Measurements from ENCODE around the gene TRIP13.
"Not testable (repeated sequence)": the region's sequence is repeated elsewhere in the genome, so short reads cannot be mapped to it uniquely, and the experiment has no call there.

TRIP13 gene, protein sequence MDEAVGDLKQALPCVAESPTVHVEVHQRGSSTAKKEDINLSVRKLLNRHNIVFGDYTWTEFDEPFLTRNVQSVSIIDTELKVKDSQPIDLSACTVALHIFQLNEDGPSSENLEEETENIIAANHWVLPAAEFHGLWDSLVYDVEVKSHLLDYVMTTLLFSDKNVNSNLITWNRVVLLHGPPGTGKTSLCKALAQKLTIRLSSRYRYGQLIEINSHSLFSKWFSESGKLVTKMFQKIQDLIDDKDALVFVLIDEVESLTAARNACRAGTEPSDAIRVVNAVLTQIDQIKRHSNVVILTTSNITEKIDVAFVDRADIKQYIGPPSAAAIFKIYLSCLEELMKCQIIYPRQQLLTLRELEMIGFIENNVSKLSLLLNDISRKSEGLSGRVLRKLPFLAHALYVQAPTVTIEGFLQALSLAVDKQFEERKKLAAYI

DNA sequence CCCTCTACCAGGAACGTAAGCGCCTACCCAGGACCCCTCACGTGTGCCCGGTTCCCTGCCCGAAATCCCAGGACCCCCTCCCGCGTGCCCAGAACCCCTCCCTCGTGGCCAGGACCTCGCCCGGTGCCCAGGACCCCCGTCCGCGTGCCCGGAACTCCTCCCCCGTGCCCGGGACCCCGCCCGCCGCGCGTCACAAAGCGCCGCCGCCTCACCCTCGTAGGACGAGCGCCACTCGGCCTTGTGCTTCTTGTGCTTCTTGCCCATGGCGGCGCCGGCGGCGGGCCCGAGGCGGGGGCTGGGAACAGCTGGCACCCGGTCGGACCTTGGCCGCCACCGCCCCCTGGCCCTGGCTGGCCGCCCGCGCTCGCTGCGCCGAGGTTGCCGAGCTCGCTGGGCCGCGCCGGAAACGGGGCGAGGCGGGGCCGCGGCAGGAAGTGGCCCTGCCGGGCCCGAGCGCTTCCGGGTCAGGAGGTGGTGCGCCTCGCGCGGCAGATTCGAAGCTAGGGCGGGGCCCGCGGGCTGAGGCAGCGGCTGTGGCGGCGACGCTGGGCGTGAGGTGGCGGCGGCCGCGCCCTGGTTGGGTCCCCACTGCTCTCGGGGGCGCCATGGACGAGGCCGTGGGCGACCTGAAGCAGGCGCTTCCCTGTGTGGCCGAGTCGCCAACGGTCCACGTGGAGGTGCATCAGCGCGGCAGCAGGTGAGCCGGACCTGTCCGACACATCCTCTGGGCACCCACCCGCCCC is at the start of gene TRIP13, which contains the start of gene BRD9:
Gene TRIP13 (plus strand): TSS at position 491 of the 743 bp plus-strand sequence. CDS start 115 bp downstream, at position 606.
Gene BRD9 (minus strand): TSS at position 408 of the 743 bp plus-strand sequence. CDS start 144 bp downstream, at position 264.
- peak; percentile 81 to 93 for DNase-seq

DNA sequence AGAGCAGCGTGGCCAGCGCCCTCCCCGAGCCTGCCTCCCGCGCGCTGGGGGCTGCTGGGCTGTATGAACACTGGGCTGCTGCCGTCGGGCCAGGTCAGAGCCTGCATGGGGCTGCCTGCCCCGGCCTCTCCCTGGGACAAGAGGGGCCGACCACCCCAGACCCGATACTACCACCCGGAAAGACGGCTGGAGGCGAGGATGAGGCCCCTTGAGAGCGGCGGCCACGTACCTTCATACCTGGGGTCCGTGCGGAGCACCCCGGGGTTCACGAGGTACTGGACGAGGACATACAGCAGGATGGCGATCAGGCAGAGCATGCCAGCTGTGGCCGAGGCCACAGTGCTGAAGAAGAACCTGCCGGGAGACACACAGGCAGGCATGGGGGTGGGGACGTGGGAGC is 49.3 kb upstream of the TRIP13 start:
- not testable (repeated sequence) for DNase-seq

DNA sequence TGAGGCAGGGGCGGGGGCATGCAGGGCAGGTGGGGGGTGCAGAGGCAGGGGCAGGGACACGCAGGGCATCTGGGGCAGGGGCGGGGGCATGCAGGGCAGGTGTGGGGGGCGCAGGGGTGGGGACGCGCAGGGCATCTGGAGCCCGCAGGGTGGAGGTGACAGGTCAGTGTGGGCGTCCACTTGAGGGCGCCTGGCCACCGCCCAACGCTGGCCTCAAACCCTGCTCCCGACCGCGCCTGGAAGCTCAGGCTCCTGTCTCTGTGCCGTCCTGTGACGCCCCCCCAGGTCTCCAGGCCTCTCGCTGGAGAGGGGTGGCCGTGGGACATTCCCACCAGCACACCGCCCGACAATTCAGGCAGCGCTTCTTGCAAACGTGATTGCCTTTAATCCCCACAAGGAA is 48.8 kb upstream of the TRIP13 start:
- DNase-seq = not testable (repeated sequence)

DNA sequence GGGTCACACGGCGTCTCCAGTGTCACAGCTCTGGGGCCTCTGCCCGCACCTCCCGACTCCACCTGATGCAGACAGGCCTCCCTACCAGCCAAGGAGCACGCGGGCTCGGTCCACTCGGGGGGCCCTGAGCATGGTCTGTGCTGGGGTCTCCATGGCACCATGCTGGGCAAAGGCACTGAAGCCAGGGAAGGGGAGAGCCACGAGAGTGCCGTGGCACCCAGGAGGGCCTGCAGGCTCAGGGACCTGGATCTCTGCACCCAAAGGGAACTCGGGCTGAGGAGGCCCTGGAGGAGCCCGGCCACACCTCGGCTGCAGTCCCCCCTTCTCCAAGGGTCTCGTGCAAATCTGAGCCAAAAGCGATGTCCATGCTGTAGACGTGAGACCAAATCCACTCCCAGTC is 48.3 kb upstream of the TRIP13 start:
- DNase-seq = not testable (repeated sequence)

DNA sequence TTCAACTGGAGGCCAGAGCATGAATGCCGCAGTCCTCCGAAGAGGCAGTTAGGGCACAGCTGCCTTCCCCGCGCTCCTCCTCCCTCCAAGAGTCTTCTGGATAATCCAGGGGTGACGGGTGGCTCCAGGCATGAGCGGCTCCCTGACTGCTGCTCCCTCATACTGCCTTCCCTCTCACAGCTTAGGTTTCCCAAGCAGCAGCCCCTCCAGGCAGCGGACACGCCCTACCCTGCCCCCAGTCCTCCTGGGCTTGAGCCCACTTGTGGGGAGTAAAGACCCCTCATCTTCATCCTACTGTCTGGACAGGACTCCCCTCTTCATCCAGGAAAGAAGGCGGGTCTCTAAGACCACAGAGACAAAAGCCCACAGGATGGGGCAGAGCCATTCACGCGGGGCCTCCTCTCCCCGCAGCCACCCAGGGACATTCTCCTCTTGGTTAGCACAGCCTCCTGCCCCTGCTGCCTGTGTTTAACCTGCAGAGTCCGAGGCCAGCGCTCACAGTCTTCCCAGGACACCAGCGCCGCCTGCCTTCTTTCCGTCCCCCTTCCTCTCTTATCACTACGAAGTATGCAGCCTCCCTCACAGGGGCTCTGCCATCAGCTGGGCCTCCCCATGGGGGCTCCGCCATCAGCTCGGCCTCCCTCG is 47.5 kb upstream of the TRIP13 start:
- DNase-seq = not testable (repeated sequence)

DNA sequence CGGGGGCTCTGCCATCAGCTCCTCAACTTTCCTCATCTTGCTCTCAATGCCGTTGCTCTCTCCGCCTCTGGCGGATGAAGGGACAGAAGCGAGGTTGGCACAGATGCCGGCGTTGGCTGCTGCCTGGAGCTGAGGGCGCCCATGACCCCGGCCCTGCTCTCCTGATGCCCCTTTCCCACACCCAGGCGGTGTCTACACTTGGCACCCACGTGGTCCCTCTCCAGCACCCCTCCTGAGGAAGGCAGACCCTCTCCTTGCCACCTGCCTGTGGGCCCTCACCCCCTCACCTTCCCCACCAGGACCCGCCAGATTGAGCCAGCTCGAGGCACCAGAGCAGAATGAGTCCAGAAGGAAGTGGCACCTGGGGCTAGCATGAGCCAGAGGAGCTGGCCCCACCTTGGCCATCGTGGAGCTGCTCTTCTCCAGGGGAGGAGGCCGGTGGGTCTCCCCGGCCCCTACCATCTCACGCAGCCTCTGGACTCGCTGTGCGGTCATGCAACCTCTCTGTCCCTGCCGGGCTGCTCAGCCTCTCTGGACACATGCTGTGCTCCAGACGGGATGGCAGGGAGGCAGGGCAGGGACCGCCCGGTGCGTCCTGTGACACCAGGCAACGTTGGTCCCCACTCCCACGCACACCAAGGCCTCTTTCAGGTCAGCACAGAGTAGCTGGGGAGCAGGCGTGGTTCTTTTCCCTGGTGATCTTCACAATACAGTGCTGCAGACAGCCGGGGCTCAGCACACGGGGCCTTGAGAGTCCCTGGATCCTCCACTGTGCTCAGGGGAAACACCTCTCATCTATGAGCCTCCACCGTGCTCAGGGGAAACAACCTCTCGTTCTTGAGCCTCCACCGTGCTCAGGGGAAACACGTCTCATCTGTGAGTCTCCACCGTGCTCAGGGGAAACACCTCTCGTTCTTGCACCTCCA is 46.7 kb upstream of the TRIP13 start:
- not testable (repeated sequence) for DNase-seq

DNA sequence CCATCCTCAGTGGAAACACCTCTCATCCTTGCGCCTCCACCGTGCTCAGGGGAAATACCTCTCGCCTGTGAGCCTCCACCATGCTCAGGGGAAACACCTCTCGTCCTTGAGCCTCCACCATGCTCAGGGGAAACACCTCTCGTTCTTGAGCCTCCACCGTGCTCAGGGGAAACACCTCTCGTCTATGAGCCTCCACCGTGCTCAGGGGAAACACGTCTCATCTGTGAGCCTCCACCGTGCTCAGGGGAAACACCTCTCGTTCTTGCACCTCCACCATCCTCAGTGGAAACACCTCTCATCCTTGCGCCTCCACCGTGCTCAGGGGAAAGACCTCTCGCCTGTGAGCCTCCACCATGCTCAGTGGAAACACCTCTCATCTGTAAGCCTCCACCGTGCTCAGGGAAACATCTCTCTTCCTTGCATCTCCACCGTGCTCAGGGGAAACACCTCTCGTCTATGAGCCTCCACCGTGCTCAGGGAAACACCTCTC is 46.0 kb upstream of the TRIP13 start:
- not testable (repeated sequence) for DNase-seq

DNA sequence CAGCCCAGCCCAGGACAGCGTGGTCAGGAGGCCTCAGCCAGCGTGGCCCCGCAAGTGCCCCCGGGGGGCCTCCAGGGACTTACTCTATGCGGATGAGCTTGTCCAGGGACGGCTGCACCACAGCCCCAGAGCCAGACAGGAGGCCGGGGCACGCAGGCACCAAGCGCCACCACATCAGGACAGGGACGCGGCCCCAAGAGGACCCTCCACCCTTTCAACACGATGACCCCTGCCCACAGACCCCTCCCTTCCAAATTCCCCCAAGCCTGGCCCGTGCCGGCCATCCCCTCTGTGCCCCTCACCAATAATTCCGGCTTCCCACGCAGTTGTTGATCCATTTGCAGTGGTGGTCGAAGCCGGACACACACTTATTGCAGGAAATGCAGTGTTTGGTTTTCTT is 45.5 kb upstream of the TRIP13 start:
- DNase-seq = not testable (repeated sequence)

DNA sequence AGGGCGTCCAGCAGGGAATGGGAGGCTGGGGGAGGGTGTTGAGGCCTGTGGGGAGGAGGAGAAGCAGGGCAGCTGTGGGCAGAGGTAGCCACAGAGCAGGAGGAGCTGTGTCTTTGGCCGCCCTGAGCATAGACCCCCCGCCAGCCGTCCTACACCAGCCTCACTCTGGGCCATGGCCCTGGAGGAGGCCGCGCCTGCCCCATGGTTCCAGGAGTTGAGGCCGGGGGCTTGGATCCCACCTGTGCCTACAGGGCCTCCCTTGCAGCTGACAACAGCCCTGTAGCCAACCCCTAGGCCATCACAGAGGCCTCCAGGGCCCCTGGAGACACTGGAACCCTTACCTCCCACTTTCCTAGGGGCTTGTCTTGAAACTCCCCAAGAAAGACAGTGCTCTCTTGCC is 44.9 kb upstream of the TRIP13 start:
- DNase-seq = not testable (repeated sequence)

DNA sequence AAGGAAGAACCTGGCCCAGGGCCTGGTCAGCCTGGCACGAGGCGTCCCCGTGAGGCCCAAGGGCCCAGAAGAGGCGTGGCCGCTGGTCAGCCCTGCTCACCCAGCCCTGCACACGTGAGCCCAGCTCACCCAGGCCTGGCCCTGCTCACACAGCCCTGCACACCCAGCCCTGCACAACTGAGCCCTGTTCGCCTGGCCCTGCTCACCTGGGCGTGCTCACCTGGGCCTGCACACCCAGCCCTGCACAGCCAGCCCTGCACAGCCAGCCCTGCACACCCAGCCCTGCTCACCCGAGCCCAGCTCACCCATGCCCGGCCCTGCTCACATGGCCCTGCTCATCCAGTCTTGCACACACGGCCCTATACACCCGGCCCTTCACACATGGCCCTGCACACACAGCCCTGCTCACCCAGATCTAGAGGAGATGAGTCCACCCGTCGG is 44.0 kb upstream of the TRIP13 start:
- DNase-seq = no peak

DNA sequence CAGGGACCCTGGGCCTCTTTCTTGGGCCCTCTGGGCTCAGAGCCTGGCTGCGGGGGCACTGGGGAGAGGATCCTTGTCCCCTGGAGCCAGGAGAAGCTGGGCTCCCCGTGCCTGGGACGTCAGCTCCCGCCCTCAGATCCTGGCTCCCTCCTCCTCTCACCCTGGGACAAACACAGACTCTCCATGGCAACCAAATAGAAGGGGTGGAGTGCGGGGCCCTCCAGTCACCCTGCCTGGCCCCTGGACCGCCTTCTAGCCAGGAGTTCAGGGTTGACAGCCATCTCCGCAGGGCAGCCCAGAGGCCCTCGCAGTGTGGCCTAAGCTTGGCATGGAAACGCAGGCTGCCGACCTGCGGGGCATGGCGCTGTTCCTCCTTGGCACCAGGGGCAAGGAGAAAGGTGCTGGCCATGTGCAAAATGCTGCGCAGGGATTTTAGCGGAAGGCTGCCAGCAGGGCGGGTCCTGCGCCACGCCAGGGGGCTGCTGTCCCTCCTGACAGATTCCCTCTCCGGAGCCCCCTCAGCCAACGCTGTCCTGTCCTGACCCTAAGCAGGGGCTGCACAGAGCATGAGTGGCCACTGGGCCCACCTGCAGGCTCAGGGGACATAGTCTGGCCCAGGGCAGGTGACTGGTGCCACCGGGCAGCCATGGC is 42.9 kb upstream of the TRIP13 start:
- no peak for DNase-seq

DNA sequence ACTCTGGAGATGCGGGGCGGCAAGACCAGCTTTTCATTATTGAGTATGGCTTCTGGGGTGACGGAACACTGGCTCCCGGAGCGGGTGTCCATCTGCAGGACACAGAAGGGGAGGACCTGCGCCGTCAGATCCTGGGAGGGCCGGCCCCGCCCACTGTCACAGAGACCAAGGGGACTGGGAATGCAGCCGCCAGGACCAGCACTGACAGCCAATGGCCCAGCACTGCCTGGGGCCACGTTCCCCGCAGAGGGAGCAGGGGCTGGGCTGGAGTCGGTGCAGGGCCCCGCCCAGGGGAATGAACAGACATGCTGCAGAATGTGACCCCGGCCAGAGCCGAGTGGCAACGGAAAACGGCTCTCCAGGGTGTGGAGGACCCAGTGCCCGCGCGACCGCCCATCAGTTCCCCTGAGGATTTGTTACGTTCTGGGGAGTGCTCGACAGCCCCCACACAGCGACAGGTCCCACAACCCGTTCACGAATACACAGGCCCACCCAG is 42.1 kb upstream of the TRIP13 start, which contains the start of gene ZDHHC11:
Gene ZDHHC11 (minus strand): TSS at position 476 of the 496 bp plus-strand sequence. CDS start 384 bp downstream, at position 92.
- no peak for DNase-seq

DNA sequence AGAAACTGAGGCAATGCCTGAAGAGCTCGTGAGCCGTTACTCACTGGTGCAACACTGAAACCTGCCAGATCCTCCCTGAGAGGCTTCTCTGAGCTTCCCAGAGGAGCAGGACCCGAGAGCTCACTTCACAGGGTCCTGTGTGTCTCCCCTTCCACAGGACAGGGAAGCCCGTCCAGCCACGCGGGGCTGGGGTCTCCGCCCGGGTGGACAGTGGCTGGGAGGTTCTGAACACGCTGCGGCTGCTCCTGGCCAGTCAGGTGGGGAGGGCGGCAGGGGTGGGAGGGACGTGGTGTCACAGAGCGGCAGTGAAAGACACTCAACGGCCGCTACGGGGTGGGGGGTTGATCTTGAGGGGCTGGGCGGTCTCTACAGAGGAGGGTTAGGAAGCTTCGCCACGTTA is 41.6 kb upstream of the TRIP13 start:
- no peak for DNase-seq

DNA sequence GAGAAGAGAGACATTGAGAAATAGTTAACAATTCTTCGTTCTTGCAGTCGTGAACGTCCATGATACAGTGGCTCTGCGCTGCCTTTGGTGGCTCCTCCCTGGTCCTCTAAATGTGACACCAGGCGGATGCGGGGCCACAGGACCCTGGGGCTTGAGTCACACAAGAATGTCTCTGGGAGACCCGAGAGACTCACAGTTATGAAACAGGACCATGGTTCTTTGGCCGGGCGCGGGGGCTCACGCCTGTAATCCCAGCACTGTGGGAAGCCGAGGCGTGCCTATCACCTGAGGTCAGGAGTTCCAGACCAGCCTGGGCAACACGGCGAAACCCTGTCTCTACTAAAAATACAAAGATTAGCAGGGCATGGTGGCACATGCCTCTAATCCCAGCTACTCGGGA is 41.1 kb upstream of the TRIP13 start:
- no peak for DNase-seq

DNA sequence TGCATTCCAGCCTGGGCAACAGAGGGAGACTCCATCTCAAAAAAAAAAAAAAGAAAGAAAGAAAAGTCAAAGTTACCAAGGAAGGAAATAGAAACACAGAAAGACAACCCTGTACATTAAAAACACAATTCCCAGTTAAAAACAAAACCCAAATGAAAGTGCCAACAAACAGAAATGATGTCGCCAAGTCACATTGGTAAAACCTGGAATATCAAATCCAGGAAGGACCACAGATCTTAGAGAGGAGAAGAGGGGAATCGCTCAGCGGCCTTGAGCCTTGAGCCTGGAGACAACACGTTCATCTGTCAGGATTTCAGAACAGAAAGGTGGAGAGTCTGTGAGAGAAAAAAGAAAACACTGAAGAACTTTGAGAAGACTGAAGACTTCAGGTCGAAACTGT is 40.7 kb upstream of the TRIP13 start:
- DNase-seq = no peak

DNA sequence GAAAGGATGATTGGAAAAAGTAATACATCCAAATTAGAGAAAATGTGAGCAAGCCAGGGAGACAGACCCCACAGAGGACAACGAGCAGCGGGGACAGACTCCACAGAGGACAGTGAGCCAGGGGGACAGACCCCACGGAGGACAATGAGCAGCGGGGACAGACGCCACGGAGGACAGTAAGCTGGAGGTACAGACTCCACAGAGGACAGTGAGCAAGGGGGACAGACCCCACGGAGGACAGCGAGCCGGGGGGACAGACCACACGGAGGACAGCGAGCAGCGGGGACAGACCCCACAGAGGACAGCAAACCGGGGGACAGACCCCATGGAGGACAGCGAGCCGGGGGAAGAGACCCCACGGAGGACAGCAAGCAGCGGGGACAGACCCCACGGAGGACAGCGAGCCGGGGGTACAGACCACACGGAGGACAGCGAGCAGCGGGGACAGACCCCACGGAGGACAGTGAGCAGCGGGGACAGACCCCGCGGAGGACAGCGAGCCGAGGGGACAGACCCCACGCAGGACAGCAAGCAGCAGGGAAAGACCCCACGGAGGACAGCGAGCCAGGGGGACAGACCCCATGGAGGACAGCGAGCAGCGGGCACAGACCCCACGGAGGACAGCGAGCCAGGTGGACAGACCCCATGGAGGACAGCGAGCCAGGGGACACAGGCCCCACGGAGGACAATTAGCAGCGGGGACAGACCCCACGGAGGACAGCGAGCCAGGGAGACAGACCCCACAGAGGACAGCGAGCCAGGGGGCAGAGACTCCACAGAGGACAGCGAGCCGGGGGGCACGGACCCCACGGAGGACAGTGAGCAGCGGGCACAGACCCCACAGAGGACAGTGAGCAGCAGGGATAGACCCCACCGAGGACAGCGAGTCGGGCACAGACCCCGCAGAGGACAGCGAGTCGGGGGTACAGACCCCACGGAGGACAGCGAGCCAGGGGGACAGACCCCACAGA is 40.0 kb upstream of the TRIP13 start:
- DNase-seq = no peak

DNA sequence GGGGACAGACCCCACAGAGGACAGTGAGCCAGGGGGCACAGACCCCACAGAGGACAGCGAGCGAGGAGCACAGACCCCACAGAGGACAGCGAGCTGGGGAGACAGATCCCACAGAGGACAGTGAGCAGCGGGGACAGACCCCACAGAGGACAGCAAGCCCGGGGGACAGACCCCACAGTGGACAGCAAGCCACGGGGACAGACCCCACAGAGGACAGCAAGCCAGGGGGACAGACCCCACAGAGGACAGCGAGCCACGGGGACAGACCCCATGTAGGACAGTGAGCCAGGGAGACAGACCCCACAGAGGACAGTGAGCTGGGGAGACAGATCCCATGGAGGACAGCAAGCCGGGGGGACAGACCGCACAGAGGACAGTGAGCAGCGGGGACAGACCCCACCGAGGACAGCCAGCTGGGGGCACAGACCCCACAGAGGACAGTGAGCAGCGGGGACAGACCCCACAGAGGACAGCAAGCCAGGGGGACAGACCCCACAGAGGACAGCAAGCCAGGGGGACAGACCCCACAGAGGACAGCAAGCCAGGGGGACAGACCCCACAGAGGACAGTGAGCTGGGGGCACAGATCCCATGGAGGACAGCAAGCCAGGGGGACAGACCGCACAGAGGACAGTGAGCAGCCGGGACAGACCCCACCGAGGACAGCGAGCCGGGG is 39.1 kb upstream of the TRIP13 start:
- not testable (repeated sequence) for DNase-seq

DNA sequence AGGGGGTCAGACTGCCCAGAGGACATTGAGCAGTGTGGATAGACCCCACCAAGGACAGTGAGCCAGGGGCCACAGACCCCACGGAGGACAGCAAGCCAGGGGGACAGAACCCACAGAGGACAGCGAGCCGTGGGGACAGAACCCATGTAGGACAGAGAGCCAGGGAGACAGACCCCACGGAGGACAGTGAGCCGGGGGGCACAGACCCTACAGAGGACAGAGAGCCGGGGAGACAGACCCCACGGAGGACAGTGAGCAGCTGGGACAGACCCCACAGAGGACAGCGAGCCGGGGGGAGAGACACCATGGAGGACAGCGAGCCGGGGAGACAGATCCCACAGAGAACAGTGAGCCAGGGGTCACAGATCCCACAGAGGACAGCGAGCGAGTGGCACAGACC is 38.5 kb upstream of the TRIP13 start:
- DNase-seq = no peak

All from SHP77 (cell line).